Hepatocyte (in vitro differentiated cells): ENCODE results near the gene ARHGAP15. TPM values are rescaled to one million over a fixed set of nuclear protein-coding genes. Genes with fewer than 3 reads are reported as not detected.

Experiments
- DNase-seq: peaks from one replicate; pipeline ENCODE4 v3.0.0-alpha.2; 2016; ENCODE audit warnings: low spot score
- H2AFZ ChIP-seq: fragments of 200-600 bp; sonication (generic); 2 replicates; pipeline ENCODE4 v1.6.0; 2016; ENCODE audit warnings: antibody characterized with exemption, mild to moderate bottlenecking
- H3K27ac ChIP-seq: fragments of 200-600 bp; sonication (generic); 2 replicates; pipeline ENCODE4 v1.5.1; 2016; ENCODE audit warnings: mild to moderate bottlenecking
- H3K27me3 ChIP-seq: fragments of 200-600 bp; sonication (generic); 2 replicates; pipeline ENCODE4 v1.6.1; 2016
- H3K36me3 ChIP-seq: fragments of 200-600 bp; sonication (generic); replicated peaks from 2 replicates; pipeline ENCODE4 v1.5.1; 2016; ENCODE audit warnings: low read depth; ENCODE audit not compliant: insufficient read depth
- H3K4me1 ChIP-seq: fragments of 200-600 bp; sonication (generic); 2 replicates; pipeline ENCODE4 v1.5.1; 2016; ENCODE audit warnings: mild to moderate bottlenecking, moderate library complexity; ENCODE audit not compliant: insufficient read depth
- H3K4me2 ChIP-seq: fragments of 200-600 bp; sonication (generic); 2 replicates; pipeline ENCODE4 v1.6.0; 2016
- H3K4me3 ChIP-seq: fragments of 200-600 bp; sonication (generic); 2 replicates; pipeline ENCODE4 v1.5.1; 2016; ENCODE audit warnings: mild to moderate bottlenecking
- H3K79me2 ChIP-seq: fragments of 200-600 bp; sonication (generic); 2 replicates; pipeline ENCODE4 v1.6.0; 2017; ENCODE audit warnings: mild to moderate bottlenecking
- H3K9me2 ChIP-seq: fragments of 200-600 bp; sonication (generic); replicated peaks from 2 replicates; pipeline ENCODE4 v1.6.0; 2017; ENCODE audit warnings: mild to moderate bottlenecking; ENCODE audit not compliant: insufficient read depth
- H3K9me3 ChIP-seq: fragments of 200-600 bp; sonication (generic); 2 replicates; pipeline ENCODE4 v1.5.1; 2016; ENCODE audit warnings: low read depth, mild to moderate bottlenecking
- H4K20me1 ChIP-seq: fragments of 200-600 bp; sonication (generic); 2 replicates; pipeline ENCODE4 v1.6.0; 2016; ENCODE audit warnings: mild to moderate bottlenecking; ENCODE audit not compliant: insufficient read depth, poor library complexity, severe bottlenecking
- CTCF ChIP-seq: fragments of 200-600 bp; sonication (generic); IDR thresholded peaks from 2 replicates; pipeline ENCODE4 v1.5.1; 2016; ENCODE audit warnings: antibody characterized with exemption, mild to moderate bottlenecking; ENCODE audit not compliant: poor library complexity
- EZH2 ChIP-seq: fragments of 200-600 bp; sonication (generic); IDR thresholded peaks from 2 replicates; pipeline ENCODE4 v1.6.1; 2016; ENCODE audit warnings: antibody characterized with exemption, mild to moderate bottlenecking, borderline replicate concordance
- EZH2phosphoT487 ChIP-seq: fragments of 200-600 bp; sonication (generic); IDR thresholded peaks from one replicate; pipeline ENCODE4 v1.6.1; 2018; ENCODE audit warnings: antibody characterized with exemption, mild to moderate bottlenecking, low read depth, moderate library complexity; ENCODE audit not compliant: unreplicated experiment, severe bottlenecking
- WGBS: methylation state at CpG from one replicate; pipeline ENCODE4 v1.1.6; 2016; ENCODE audit warnings: low lambda C conversion rate; ENCODE audit errors: missing lambda C conversion rate; 5-methylcytosine and 5-hydroxymethylcytosine counted together
- polyA plus RNA-seq: library from polyadenylated mRNA; unstranded; fragments of >200 nt; fragmentation: Nextera tagmentation; extraction: Ambion mirVana; gene quantifications from 2 replicates; pipeline ENCODE4 v1.2.1, GENCODE V29; 2016
- total RNA-seq: library from RNA; depleted of rRNA; stranded (reverse); fragments of >200 nt; gene quantifications from 2 replicates; pipeline ENCODE4 v1.2.3, GENCODE V29; 2014

ARHGAP15 gene
- total and polyA plus RNA-seq, 2 experiments from 2014 or later: 0.17 TPM; not detected in 1

GRCh38 chr2:143356336-143356735, 227.1 kb downstream of the ARHGAP15 start:
- H3K9me3 ChIP-seq: no peaks in the 10 kb centered on the region
- no peaks in the 10 kb centered on the region for H3K27me3 ChIP-seq
- WGBS: 86% methylated on average over 3 of the region's 3 CpGs
- H3K4me2 ChIP-seq: no peak overlapping the region
- H3K4me3 ChIP-seq: no peak overlapping the region
- no peak for TF ChIP-seq CTCF
- H2AFZ ChIP-seq: no peak overlapping the region
- no peak for DNase-seq
- H3K79me2 ChIP-seq: no peaks in the 10 kb centered on the region
- H3K27ac ChIP-seq: no peak overlapping the region
- no peaks in the 10 kb centered on the region for H3K4me1 ChIP-seq
- H3K36me3 ChIP-seq: no peaks in the 10 kb centered on the region
- H3K9me2 ChIP-seq: no peaks in the 10 kb centered on the region
- H4K20me1 ChIP-seq: no peaks in the 10 kb centered on the region

DNA sequence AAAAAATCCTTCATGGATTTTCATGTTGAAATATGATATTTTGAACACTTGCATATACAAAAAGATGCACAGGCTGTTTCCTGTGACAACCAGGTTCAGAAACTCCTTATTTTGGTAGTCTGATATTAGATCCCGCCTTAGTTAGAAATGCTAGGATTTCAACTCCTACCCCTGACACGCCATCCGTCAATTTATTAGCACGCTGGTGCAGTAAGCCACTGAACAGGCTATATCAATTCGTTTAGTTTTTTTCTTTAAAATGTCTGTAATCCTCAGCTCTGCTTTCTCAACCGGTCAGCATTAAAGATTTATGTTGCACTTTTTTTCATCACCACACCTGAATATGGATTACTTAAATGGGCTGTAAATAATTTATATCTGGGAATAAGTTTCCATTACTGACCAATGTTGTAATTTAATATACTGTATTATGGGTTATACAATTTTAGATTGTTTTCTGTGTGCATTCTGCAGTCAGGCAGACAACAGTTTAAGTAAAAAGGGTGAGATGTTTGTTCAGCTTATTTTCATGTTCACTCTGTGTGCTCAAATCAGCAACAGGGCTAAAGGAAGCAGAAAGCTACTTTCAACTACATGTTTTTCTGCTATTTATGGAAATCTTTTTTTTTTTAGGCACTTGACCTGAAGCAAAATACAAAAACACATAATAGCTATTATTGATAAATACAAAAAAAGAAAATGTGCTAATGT, 227.7 kb downstream of the ARHGAP15 start:
- Histone ChIP-seq H3K4me3 (no peak overlapping the region), H3K27ac (no peak overlapping the region), H2AFZ (no peak overlapping the region), H3K4me1 (no peaks in the 10 kb centered on the region), H3K9me2 (no peaks in the 10 kb centered on the region), H3K4me2 (no peak overlapping the region), H3K27me3 (no peaks in the 10 kb centered on the region), H3K9me3 (no peaks in the 10 kb centered on the region), H3K79me2 (no peaks in the 10 kb centered on the region), H3K36me3 (no peaks in the 10 kb centered on the region), H4K20me1 (no peaks in the 10 kb centered on the region)
- TF ChIP-seq EZH2 (no peak), EZH2phosphoT487 (no peak), CTCF (no peak)
- DNase-seq: no peak
- WGBS: 82% methylated on average over 6 of the region's 6 CpGs

GRCh38 chr2:143357966-143358365, 228.7 kb downstream of the ARHGAP15 start:
- Histone ChIP-seq H3K4me2 (no peak overlapping the region), H2AFZ (no peak overlapping the region), H3K27me3 (no peaks in the 10 kb centered on the region)

More at GRCh38 chr2:143357966-143358365, 228.7 kb downstream of the ARHGAP15 start:
- DNase-seq: no peak
- Histone ChIP-seq H3K27ac (no peak overlapping the region), H3K79me2 (no peaks in the 10 kb centered on the region), H3K9me3 (no peaks in the 10 kb centered on the region), H3K4me3 (no peak overlapping the region), H3K9me2 (no peaks in the 10 kb centered on the region), H3K4me1 (no peaks in the 10 kb centered on the region), H4K20me1 (no peaks in the 10 kb centered on the region), H3K36me3 (no peaks in the 10 kb centered on the region)
- 63% methylated on average over 2 of the region's 2 CpGs for WGBS
- TF ChIP-seq EZH2 (no peak), EZH2phosphoT487 (no peak), CTCF (no peak)
